ENCODE data around the gene SH2B3. TPM values are rescaled to one million over a fixed set of nuclear protein-coding genes. Genes with fewer than 3 reads are reported as not detected.

SH2B3 gene
- total RNA-seq, 3 donors from 2014 or later (not counting 1 experiment from before 2014, with no cell fraction given) = 68.1 to 81.3 (median 68.4) TPM

DNA sequence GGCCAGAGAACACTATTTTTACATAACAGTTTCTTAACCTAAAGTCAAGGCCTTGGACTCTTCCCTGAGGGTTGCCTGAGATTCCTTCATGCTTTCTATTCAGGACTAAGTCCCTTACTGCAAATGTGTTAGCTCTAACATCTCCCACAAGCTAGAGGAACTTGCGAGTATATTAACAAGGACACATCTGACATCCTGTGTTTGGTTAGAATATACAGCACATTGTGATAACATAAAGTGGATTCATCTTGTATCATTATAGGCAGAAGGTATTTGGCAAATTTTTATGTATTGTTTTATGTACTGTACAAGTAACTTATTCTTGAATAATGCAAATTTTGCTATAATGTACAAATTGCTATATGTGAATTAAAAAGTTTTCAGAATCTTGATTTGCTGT lies 45.5 kb downstream of the SH2B3 start:
- Mint-ChIP-seq H3K36me3 (peaks cover 7% of the 10 kb centered on the region), H3K27me3 (ENCODE audit: low read depth in 2 of 2) (no peaks in the 10 kb centered on the region), H3K4me3 (no peak overlapping the region), H3K27ac (peak overlapping the region; percentile 44 to 70), H3K9me3 (no peaks in the 10 kb centered on the region), H3K4me1 (peaks cover 59 to 62% of the 10 kb centered on the region in 2 donors)
- intact Hi-C loops (cut with micrococcal nuclease) = loop anchor here (1.0 to 5.0 kb wide), 4 partner anchors 26 to 76 kb away; no protein-coding TSS in a partner anchor
- DNase-seq (peak in 1 of 2 donors; percentile 36), ATAC-seq (peak; percentile 44 to 63 (median 45))
- Histone ChIP-seq H3K4me1 (ENCODE audit: control insufficient read depth, insufficient read depth, low read length) (peaks cover 33% of the 10 kb centered on the region), H3K27ac (ENCODE audit: low read length) (no peak overlapping the region), H3K4me3 (ENCODE audit: low read length) (no peak overlapping the region), H3K9me3 (ENCODE audit: control insufficient read depth, insufficient read depth, low read length) (no peaks in the 10 kb centered on the region), H3K27me3 (ENCODE audit: control insufficient read depth, insufficient read depth, low read length) (no peaks in the 10 kb centered on the region), H3K36me3 (ENCODE audit: control insufficient read depth, insufficient read depth, low read length) (peaks cover 62% of the 10 kb centered on the region)
- TF ChIP-seq CTCF (IDR thresholded peaks at IDR 0.05) = no peak
- WGBS (ENCODE audit: insufficient coverage) = no CpG with 5 or more reads among the region's 1 CpG

DNA sequence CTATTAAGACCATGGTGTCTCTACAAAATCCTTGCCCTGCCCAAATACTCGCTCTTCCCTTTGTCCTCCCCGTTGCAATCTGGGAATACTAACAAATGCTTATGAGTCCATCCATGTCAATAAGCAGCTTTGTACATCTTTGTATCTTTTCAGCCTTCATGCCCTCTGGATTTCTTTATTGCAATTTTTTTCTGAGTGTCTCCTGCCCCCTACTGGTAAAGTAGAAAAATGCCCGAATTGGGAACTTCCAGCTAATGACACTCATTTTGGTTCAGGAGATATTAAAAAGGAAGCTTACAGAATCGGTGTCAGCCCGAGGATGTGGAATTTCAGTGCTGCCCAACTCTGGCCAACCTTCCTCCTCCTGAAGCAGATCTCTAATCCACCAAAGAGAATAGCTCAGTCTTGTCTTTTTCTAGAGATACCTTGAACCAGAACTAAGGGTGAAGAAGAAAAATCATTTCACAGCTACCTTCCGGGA lies 46.0 kb downstream of the SH2B3 start:
- no peaks in the 10 kb centered on the region for H3K9me3 Mint-ChIP-seq
- H3K27ac ChIP-seq (ENCODE audit: low read length) = no peak overlapping the region
- no peaks in the 10 kb centered on the region for H3K27me3 ChIP-seq (ENCODE audit: control insufficient read depth, insufficient read depth, low read length)
- H3K36me3 ChIP-seq (ENCODE audit: control insufficient read depth, insufficient read depth, low read length) = peaks cover 61% of the 10 kb centered on the region
- peak; percentile 88 for TF ChIP-seq CTCF (IDR thresholded peaks at IDR 0.05)
- peaks cover 7% of the 10 kb centered on the region for H3K36me3 Mint-ChIP-seq
- peaks cover 28% of the 10 kb centered on the region for H3K4me1 ChIP-seq (ENCODE audit: control insufficient read depth, insufficient read depth, low read length)
- no peak overlapping the region for H3K4me3 ChIP-seq (ENCODE audit: low read length)
- H3K27ac Mint-ChIP-seq = peak overlapping the region; percentile 44 to 70
- H3K4me3 Mint-ChIP-seq = peak overlapping the region; percentile 25
- intact Hi-C loops (cut with micrococcal nuclease) = loop anchor here (1.0 to 5.0 kb wide), 4 partner anchors 26 to 76 kb away; no protein-coding TSS in a partner anchor
- ATAC-seq (peak; percentile 63 to 78 (median 72)), DNase-seq (peak in 1 of 2 donors; percentile 81)
- H3K9me3 ChIP-seq (ENCODE audit: control insufficient read depth, insufficient read depth, low read length) = no peaks in the 10 kb centered on the region
- WGBS (ENCODE audit: insufficient coverage) = 20% methylated on average over 5 of the region's 6 CpGs
- no peaks in the 10 kb centered on the region for H3K27me3 Mint-ChIP-seq (ENCODE audit: low read depth in 2 of 2)
- peaks cover 56 to 58% of the 10 kb centered on the region in 2 donors for H3K4me1 Mint-ChIP-seq

GRCh38 chr12:111453071-111453989 lies 47.6 kb downstream of the SH2B3 start:
- Mint-ChIP-seq H3K27ac (peak overlapping the region; percentile 49 to 77), H3K4me1 (peaks cover 49 to 52% of the 10 kb centered on the region in 2 donors), H3K9me3 (no peaks in the 10 kb centered on the region), H3K4me3 (no peak overlapping the region), H3K27me3 (ENCODE audit: low read depth in 2 of 2) (no peaks in the 10 kb centered on the region), H3K36me3 (peaks cover 7% of the 10 kb centered on the region)
- peak in 1 of 2 donors; percentile 9 for DNase-seq
- ATAC-seq = no peak
- Histone ChIP-seq H3K9me3 (ENCODE audit: control insufficient read depth, insufficient read depth, low read length) (no peaks in the 10 kb centered on the region), H3K36me3 (ENCODE audit: control insufficient read depth, insufficient read depth, low read length) (peaks cover 51% of the 10 kb centered on the region), H3K4me3 (ENCODE audit: low read length) (no peak overlapping the region), H3K27ac (ENCODE audit: low read length) (no peak overlapping the region), H3K27me3 (ENCODE audit: control insufficient read depth, insufficient read depth, low read length) (no peaks in the 10 kb centered on the region), H3K4me1 (ENCODE audit: control insufficient read depth, insufficient read depth, low read length) (peaks cover 23% of the 10 kb centered on the region)
- 97% methylated on average over 25 of the region's 25 CpGs for WGBS (ENCODE audit: insufficient coverage)
- intact Hi-C loops (cut with micrococcal nuclease) = loop anchor here (5.0 kb wide), 1 partner anchor 74 kb away; no protein-coding TSS in a partner anchor
- TF ChIP-seq CTCF (IDR thresholded peaks at IDR 0.05) = no peak

All from natural killer cell (primary cell).